Breast epithelium (tissue), 4 donors: ENCODE measurements around the gene TUFT1. TPM values are rescaled to one million over a fixed set of nuclear protein-coding genes. Genes with fewer than 3 reads are reported as not detected.

ENCODE experiments used
- DNase-seq, 2 donors: peaks; one replicate each; pipeline ENCODE4 v3.0.0-alpha.2; 2019; ENCODE audit warnings: low spot score in 2 of 2
- H3K27ac ChIP-seq, 2 donors: fragments of 200-600 bp; sonication (generic) in 1 of 2; one replicate each; pipeline ENCODE4 v1.5.1; 2016 to 2019; ENCODE audit warnings: mild to moderate bottlenecking in 1 of 2
- H3K27me3 ChIP-seq, 2 donors: fragments of 200-600 bp; sonication (generic) in 1 of 2; one replicate each; pipeline versions ENCODE4 v1.5.1 to v1.6.0; 2017 to 2019; ENCODE audit warnings: control low read depth in 1 of 2, mild to moderate bottlenecking in 1 of 2
- H3K36me3 ChIP-seq: fragments of 200-600 bp; one replicate; pipeline ENCODE4 v1.5.1; 2019
- H3K4me1 ChIP-seq, 2 donors: fragments of 200-600 bp; sonication (generic); one replicate each; pipeline ENCODE4 v1.5.1; 2016 to 2019; ENCODE audit warnings: control low read depth in 1 of 2
- H3K4me3 ChIP-seq, 3 donors: fragments of 200-600 bp; sonication (generic); 1 replicate in 2 of 3; 2 replicates in 1 of 3; pipeline ENCODE4 v1.5.1; 2016 to 2019; ENCODE audit warnings: mild to moderate bottlenecking in 3 of 3, moderate library complexity in 2 of 3
- H3K9me3 ChIP-seq, 2 donors: fragments of 200-600 bp; sonication (generic) in 1 of 2; one replicate each; pipeline ENCODE4 v1.5.1; 2016 to 2019; ENCODE audit warnings: control low read depth in 1 of 2
- CTCF ChIP-seq, 3 donors: fragments of 450-650 bp; IDR thresholded peaks; one replicate each; pipeline ENCODE4 v1.5.1; 2016 to 2017; ENCODE audit warnings: antibody characterized with exemption in 3 of 3, mild to moderate bottlenecking in 3 of 3, moderate library complexity in 3 of 3
- POLR2A ChIP-seq: fragments of 450-650 bp; IDR thresholded peaks from one replicate; pipeline ENCODE4 v1.6.1; 2016; ENCODE audit warnings: antibody characterized with exemption, mild to moderate bottlenecking, moderate library complexity
- POLR2AphosphoS5 ChIP-seq, 3 donors: sonication (generic); formaldehyde crosslinking; IDR thresholded peaks; one replicate each; pipeline ENCODE4 v1.6.1; 2017; ENCODE audit warnings: antibody characterized with exemption in 3 of 3
- intact Hi-C: fragments of 100-400 bp; cut with DNase I; formaldehyde crosslinking; loops from one replicate; pipeline ENCODE4 v1.15.1; 2023; ENCODE audit warnings: low total_unique reads
- total RNA-seq, 3 donors: library from RNA; depleted of rRNA; stranded (reverse); fragments of >200 nt; gene quantifications; one replicate each; pipeline ENCODE4 v1.1.0, GENCODE V29; 2016

Gene TUFT1
- total RNA-seq, 3 donors from 2014 or later = 7.2 to 21.2 (median 13.4) TPM

- H3K27me3 ChIP-seq = no peaks in the 10 kb centered on the region
- H3K4me3 ChIP-seq = no peak overlapping the region
- no peaks in the 10 kb centered on the region for H3K4me1 ChIP-seq
- DNase-seq = no peak
- no peaks in the 10 kb centered on the region for H3K36me3 ChIP-seq
- peak overlapping the region in 1 of 2 donors; percentile 13 for H3K27ac ChIP-seq
- intact Hi-C loops = loop anchor here (2.0 kb wide), 1 partner anchor 51 kb away; no protein-coding TSS in a partner anchor
- TF ChIP-seq POLR2A (no peak), CTCF (IDR thresholded peaks at IDR 0.05) (no peak), POLR2AphosphoS5 (IDR thresholded peaks at IDR 0.05) (no peak)
- H3K9me3 ChIP-seq = no peaks in the 10 kb centered on the region
These were observed 25.5 kb downstream of the TUFT1 start for GRCh38 chr1:151565502-151566189.

- no peaks in the 10 kb centered on the region for H3K27me3 ChIP-seq
- intact Hi-C loops = no loop called here
- no peak overlapping the region for H3K4me3 ChIP-seq
- H3K27ac ChIP-seq = no peak overlapping the region
- no peaks in the 10 kb centered on the region for H3K9me3 ChIP-seq
- H3K36me3 ChIP-seq = no peaks in the 10 kb centered on the region
- TF ChIP-seq POLR2A = no peak
- DNase-seq = no peak
- no peaks in the 10 kb centered on the region for H3K4me1 ChIP-seq
These were observed 28.5 kb downstream of the TUFT1 start for GRCh38 chr1:151568626-151569088.

- H3K9me3 ChIP-seq = no peaks in the 10 kb centered on the region
- no peak overlapping the region for H3K27ac ChIP-seq
- H3K4me1 ChIP-seq = no peaks in the 10 kb centered on the region
- intact Hi-C loops = no loop called here
- TF ChIP-seq CTCF (IDR thresholded peaks at IDR 0.05) (no peak), POLR2A (no peak), POLR2AphosphoS5 (IDR thresholded peaks at IDR 0.05) (no peak)
- no peak for DNase-seq
- H3K4me3 ChIP-seq = no peak overlapping the region
- no peaks in the 10 kb centered on the region for H3K36me3 ChIP-seq
- no peaks in the 10 kb centered on the region for H3K27me3 ChIP-seq
These were observed 30.7 kb downstream of the TUFT1 start for GRCh38 chr1:151570819-151571218.

- H3K36me3 ChIP-seq = no peaks in the 10 kb centered on the region
- H3K27me3 ChIP-seq = no peaks in the 10 kb centered on the region
- no peak for TF ChIP-seq POLR2A
- TF ChIP-seq POLR2AphosphoS5 (IDR thresholded peaks at IDR 0.05) = no peak
- no peak for TF ChIP-seq CTCF (IDR thresholded peaks at IDR 0.05)
- H3K9me3 ChIP-seq = no peaks in the 10 kb centered on the region
- H3K4me1 ChIP-seq = no peaks in the 10 kb centered on the region
- no peak for DNase-seq
- H3K27ac ChIP-seq = no peak overlapping the region
- intact Hi-C loops = no loop called here
- H3K4me3 ChIP-seq = no peak overlapping the region
These were observed 34.7 kb downstream of the TUFT1 start for GRCh38 chr1:151574575-151575529.

GRCh38 chr1:151577173-151577572 is 37.1 kb downstream of the TUFT1 start:
- Histone ChIP-seq H3K36me3 (no peaks in the 10 kb centered on the region), H3K9me3 (no peaks in the 10 kb centered on the region), H3K4me1 (no peaks in the 10 kb centered on the region), H3K27me3 (no peaks in the 10 kb centered on the region), H3K27ac (no peak overlapping the region), H3K4me3 (no peak overlapping the region)
- TF ChIP-seq POLR2AphosphoS5 (IDR thresholded peaks at IDR 0.05) (no peak), POLR2A (no peak), CTCF (IDR thresholded peaks at IDR 0.05) (no peak)
- DNase-seq = no peak
- intact Hi-C loops = no loop called here
